GM12878 (cell line): ENCODE results near the gene LARGE1. TPM values are rescaled to one million over a fixed set of nuclear protein-coding genes. Genes with fewer than 3 reads are reported as not detected.

Experiments used
- ASH2L ChIP-seq: fragments of 300-600, 200-600 bp; sonication (generic); IDR thresholded peaks from 2 replicates; pipeline ENCODE4 v1.6.1; 2017; ENCODE audit warnings: low read depth, mild to moderate bottlenecking, borderline replicate concordance
- BCL3 ChIP-seq: IDR thresholded peaks from 2 replicates; pipeline ENCODE4 v1.6.1; 2011; ENCODE audit warnings: borderline replicate concordance, low read depth, mild to moderate bottlenecking, moderate library complexity, low read length; ENCODE audit not compliant: insufficient read depth, poor library complexity, severe bottlenecking
- CBX5 ChIP-seq: sonication (generic); IDR thresholded peaks from 2 replicates; pipeline ENCODE4 v1.6.1; 2016; ENCODE audit warnings: low read depth, moderate library complexity, mild to moderate bottlenecking, inconsistent platforms
- CEBPB ChIP-seq, 2 experiments: fragments of 150-350 bp in 1 of 2; IDR thresholded peaks; 2 replicates each; pipeline ENCODE4 v1.6.1; 2012 to 2014; ENCODE audit warnings: low read depth in 2 of 2, low read length in 2 of 2, borderline replicate concordance in 1 of 2, inconsistent platforms in 1 of 2
- HDAC2 ChIP-seq: fragments of 200-600 bp; sonication (generic); IDR thresholded peaks from 2 replicates; pipeline ENCODE4 v1.6.1; 2017
- HDGF ChIP-seq: fragments of 450-650 bp; IDR thresholded peaks from 2 replicates; pipeline ENCODE4 v1.6.1; 2016; ENCODE audit warnings: antibody characterized with exemption
- IRF4 ChIP-seq: IDR thresholded peaks from 2 replicates; pipeline ENCODE4 v1.6.1; 2011; ENCODE audit warnings: low read depth, low read length
- MTA2 ChIP-seq: fragments of 450-650 bp; IDR thresholded peaks from 2 replicates; pipeline ENCODE4 v1.6.1; 2016; ENCODE audit warnings: low read depth, mild to moderate bottlenecking, moderate library complexity
- MTA3 ChIP-seq: IDR thresholded peaks from 2 replicates; pipeline ENCODE4 v1.6.1; 2012; ENCODE audit warnings: low read length, inconsistent platforms, borderline replicate concordance
- NR2C1 ChIP-seq: fragments of 450-650 bp; IDR thresholded peaks from 2 replicates; pipeline ENCODE4 v1.6.1; 2017; ENCODE audit warnings: antibody characterized with exemption, mild to moderate bottlenecking, moderate library complexity
- POLR2AphosphoS2 ChIP-seq: IDR thresholded peaks from 2 replicates; pipeline ENCODE4 v1.6.1; 2011; ENCODE audit warnings: low read depth, mild to moderate bottlenecking, low read length, improper control_type of control experiment, moderate library complexity
- SPI1 ChIP-seq: IDR thresholded peaks from 2 replicates; pipeline ENCODE4 v1.6.1; 2011; ENCODE audit warnings: low read depth, mild to moderate bottlenecking, low read length, moderate library complexity, borderline replicate concordance; ENCODE audit not compliant: insufficient read depth
- STAT3 ChIP-seq: IDR thresholded peaks from 2 replicates; pipeline ENCODE4 v1.6.1; 2011; ENCODE audit warnings: low read depth, low read length, improper control_type of control experiment
- TARDBP ChIP-seq: IDR thresholded peaks from 2 replicates; pipeline ENCODE4 v1.6.1; 2016; ENCODE audit warnings: borderline replicate concordance
- ZNF622 ChIP-seq: fragments of 450-650 bp; IDR thresholded peaks from 2 replicates; pipeline ENCODE4 v1.6.1; 2017; ENCODE audit warnings: mild to moderate bottlenecking, inconsistent platforms
- polyA plus RNA-seq, 11 experiments: library from polyadenylated mRNA; depleted of rRNA in 4 of 11; unstranded in 6 of 11; stranded (reverse) in 5 of 11; fragments of >200 nt; fragmentation: Nextera tagmentation in 4 of 11; fragmentation: Illumina TruSeq in 1 of 11; extraction: Ambion mirVana in 4 of 11; extraction: Trizol in 1 of 11; gene quantifications; 1 replicate in 1 of 11; 2 replicates in 10 of 11; pipeline versions ENCODE4 v1.2.1 to v1.2.3, GENCODE V29; 2011 to 2016; ENCODE audit warnings: inconsistent platforms in 2 of 11, missing spikeins in 2 of 11, low read depth in 1 of 11
- total RNA-seq, 4 experiments: library from RNA; depleted of rRNA in 3 of 4; stranded (reverse); fragments of >200 nt in 3 of 4; fragmentation: Illumina TruSeq in 1 of 4; extraction: Trizol in 1 of 4; gene quantifications; 2 replicates each; pipeline versions ENCODE4 v1.2.1 to v1.2.3, GENCODE V29; 2013 to 2021
- TF ChIP-seq, protein P1 (sequence below): IDR thresholded peaks from 2 replicates; pipeline ENCODE4 v1.6.1; 2012; ENCODE audit warnings: low read length, inconsistent platforms
- TF ChIP-seq, protein P2 (sequence below): fragments of 450-650 bp; IDR thresholded peaks from 2 replicates; pipeline ENCODE4 v1.6.1; 2017; ENCODE audit warnings: mild to moderate bottlenecking, low read depth, inconsistent platforms; ENCODE audit not compliant: poor library complexity, severe bottlenecking
- TF ChIP-seq, protein P3 (sequence below), 3 experiments: IDR thresholded peaks in 2 of 3; conservative IDR thresholded peaks in 1 of 3; 2 replicates each; pipeline ENCODE4 v1.5.1; 2011; ENCODE audit warnings: low read depth in 3 of 3, low read length in 3 of 3, mild to moderate bottlenecking in 3 of 3, control low read depth in 2 of 3, moderate library complexity in 2 of 3, inconsistent platforms in 1 of 3, mixed read lengths in 1 of 3; ENCODE audit not compliant: control insufficient read depth in 2 of 3, insufficient read depth in 1 of 3; ENCODE audit errors: extremely low read depth in 1 of 3

Gene LARGE1
- total and polyA plus RNA-seq, 10 of the 15 experiments (the other 5 are each of a cell fraction or from before 2014, with no cell fraction given) = 3.2 to 41.4 (median 17.3) TPM

DNA sequence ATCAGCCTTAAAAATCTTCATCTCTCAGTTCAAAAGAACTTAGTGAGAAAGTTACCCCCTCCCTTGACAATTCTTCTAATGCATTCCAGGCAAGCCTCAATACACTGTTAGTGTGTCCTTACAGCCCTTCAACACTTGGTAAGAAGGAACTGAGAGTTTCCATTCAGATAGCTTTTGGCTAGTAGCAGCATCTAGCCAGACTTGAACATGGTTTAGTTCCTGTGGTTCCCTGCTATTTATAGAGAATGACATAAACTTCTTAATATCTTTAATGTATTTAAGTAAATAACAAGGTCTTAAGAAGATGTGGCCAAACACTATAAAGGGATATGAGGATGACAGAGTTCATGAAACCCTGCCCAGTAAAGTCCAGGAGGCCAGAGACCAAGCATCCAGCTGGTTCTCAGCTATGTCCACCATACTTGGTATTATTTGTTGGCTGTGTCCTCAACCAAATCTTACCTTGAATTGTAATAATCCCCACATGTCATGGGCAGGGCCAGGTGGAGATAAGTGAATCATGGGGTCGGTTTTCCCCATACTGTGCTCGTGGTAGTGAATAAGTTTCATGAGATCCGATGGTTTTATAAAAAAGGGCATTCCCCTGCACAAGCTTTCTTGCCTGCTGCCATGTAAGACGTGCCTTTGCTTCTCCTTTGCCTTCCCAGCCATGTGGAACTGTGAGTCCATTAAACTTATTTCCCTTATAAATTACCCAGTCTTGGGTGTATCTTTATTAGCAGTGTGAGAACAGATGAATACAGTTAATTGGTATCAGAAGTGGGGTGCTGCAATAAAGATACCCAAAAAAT, 132.4 kb downstream of the LARGE1 start (continued):
- TF ChIP-seq, protein P1, sequence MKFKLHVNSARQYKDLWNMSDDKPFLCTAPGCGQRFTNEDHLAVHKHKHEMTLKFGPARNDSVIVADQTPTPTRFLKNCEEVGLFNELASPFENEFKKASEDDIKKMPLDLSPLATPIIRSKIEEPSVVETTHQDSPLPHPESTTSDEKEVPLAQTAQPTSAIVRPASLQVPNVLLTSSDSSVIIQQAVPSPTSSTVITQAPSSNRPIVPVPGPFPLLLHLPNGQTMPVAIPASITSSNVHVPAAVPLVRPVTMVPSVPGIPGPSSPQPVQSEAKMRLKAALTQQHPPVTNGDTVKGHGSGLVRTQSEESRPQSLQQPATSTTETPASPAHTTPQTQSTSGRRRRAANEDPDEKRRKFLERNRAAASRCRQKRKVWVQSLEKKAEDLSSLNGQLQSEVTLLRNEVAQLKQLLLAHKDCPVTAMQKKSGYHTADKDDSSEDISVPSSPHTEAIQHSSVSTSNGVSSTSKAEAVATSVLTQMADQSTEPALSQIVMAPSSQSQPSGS = peak; percentile 85
- TF ChIP-seq CEBPB (IDR thresholded peaks at IDR 0.05; ENCODE audit: borderline replicate concordance in 1 of 2, low read depth in 2 of 2, low read length in 2 of 2) (peak in 1 of 2 experiments; percentile 60; a peak in 1 of 4 replicates), NR2C1 (no peak), SPI1 (peak; percentile 85), POLR2AphosphoS2 (no peak), HDGF (no peak), CBX5 (peak; percentile 93; the same call in 1 of the 2 replicates), TARDBP (no peak), ASH2L (no peak), STAT3 (no peak), MTA2 (no peak), MTA3 (no peak; the same call in 1 of the 2 replicates), HDAC2 (no peak), BCL3 (no peak), IRF4 (peak; percentile 77), ZNF622 (no peak)
- TF ChIP-seq, protein P2, sequence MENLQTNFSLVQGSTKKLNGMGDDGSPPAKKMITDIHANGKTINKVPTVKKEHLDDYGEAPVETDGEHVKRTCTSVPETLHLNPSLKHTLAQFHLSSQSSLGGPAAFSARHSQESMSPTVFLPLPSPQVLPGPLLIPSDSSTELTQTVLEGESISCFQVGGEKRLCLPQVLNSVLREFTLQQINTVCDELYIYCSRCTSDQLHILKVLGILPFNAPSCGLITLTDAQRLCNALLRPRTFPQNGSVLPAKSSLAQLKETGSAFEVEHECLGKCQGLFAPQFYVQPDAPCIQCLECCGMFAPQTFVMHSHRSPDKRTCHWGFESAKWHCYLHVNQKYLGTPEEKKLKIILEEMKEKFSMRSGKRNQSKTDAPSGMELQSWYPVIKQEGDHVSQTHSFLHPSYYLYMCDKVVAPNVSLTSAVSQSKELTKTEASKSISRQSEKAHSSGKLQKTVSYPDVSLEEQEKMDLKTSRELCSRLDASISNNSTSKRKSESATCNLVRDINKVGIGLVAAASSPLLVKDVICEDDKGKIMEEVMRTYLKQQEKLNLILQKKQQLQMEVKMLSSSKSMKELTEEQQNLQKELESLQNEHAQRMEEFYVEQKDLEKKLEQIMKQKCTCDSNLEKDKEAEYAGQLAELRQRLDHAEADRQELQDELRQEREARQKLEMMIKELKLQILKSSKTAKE = no peak
- TF ChIP-seq, protein P3, sequence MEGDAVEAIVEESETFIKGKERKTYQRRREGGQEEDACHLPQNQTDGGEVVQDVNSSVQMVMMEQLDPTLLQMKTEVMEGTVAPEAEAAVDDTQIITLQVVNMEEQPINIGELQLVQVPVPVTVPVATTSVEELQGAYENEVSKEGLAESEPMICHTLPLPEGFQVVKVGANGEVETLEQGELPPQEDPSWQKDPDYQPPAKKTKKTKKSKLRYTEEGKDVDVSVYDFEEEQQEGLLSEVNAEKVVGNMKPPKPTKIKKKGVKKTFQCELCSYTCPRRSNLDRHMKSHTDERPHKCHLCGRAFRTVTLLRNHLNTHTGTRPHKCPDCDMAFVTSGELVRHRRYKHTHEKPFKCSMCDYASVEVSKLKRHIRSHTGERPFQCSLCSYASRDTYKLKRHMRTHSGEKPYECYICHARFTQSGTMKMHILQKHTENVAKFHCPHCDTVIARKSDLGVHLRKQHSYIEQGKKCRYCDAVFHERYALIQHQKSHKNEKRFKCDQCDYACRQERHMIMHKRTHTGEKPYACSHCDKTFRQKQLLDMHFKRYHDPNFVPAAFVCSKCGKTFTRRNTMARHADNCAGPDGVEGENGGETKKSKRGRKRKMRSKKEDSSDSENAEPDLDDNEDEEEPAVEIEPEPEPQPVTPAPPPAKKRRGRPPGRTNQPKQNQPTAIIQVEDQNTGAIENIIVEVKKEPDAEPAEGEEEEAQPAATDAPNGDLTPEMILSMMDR (IDR thresholded peaks at IDR 0.05 in 2 of 3, conservative IDR thresholded peaks at IDR 0.05 in 1 of 3; ENCODE audit: control insufficient read depth in 2 of 3, extremely low read depth in 1 of 3, insufficient read depth in 1 of 3, low read depth in 3 of 3, low read length in 3 of 3) = no peak
